Stomach (tissue), 4 donors: ENCODE results near the gene ZCCHC10.

ENCODE experiments used
- CTCF ChIP-seq, 7 experiments: fragments of 450-650 bp in 4 of 7; fragments of 200-600 bp in 3 of 7; sonication (generic) in 3 of 7; IDR thresholded peaks; one replicate each; pipeline ENCODE4 v1.5.1; 2016 to 2019; ENCODE audit warnings: antibody characterized with exemption in 7 of 7, control low read depth in 2 of 7, mild to moderate bottlenecking in 1 of 7
- EP300 ChIP-seq: sonication (generic); formaldehyde crosslinking; IDR thresholded peaks from one replicate; pipeline ENCODE4 v1.6.1; 2017; ENCODE audit warnings: antibody characterized with exemption
- POLR2AphosphoS5 ChIP-seq, 3 donors: sonication (generic); formaldehyde crosslinking; IDR thresholded peaks; one replicate each; pipeline ENCODE4 v1.6.1; 2016; ENCODE audit warnings: antibody characterized with exemption in 3 of 3

- TF ChIP-seq CTCF (IDR thresholded peaks at IDR 0.05) = no peak
- TF ChIP-seq EP300 = no peak
- TF ChIP-seq POLR2AphosphoS5 (IDR thresholded peaks at IDR 0.05) = no peak
These were observed 23.3 kb upstream of the ZCCHC10 start for GRCh38 chr5:133049726-133050048.
